KG1 (cell line): ENCODE measurements around the gene UNC5B.

Source experiments
- DNase-seq: peaks from one replicate; lab custom pipeline; 2025; lab: John Stamatoyannopoulos, UW

UNC5B gene

GRCh38 chr10:71344154-71344925 is 132.0 kb downstream of the UNC5B start:
- DNase-seq: no peak

DNA sequence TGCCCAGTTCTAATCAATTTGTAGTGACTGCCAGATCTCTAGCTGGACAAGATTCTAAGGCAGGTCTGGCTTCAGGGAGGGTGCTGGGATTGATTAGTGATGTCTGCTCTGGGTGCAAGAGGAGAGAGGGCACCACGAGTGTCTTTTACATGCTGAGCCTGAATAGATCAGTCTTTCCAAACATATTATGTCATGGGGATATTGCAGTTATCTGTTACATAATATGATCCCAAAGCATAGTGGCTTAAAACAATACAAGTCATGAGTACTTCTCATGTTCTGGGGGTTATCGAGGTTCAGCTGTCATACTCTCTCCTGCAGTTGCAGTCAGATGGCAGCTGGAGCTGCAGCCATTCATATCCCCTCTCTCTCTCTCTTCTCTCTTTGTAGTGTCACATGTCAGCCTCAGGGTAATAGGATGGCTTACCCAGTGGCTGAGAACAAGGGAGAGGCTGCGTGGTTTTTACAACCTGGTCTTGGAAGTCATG is 132.7 kb downstream of the UNC5B start:
- DNase-seq: no peak

DNA sequence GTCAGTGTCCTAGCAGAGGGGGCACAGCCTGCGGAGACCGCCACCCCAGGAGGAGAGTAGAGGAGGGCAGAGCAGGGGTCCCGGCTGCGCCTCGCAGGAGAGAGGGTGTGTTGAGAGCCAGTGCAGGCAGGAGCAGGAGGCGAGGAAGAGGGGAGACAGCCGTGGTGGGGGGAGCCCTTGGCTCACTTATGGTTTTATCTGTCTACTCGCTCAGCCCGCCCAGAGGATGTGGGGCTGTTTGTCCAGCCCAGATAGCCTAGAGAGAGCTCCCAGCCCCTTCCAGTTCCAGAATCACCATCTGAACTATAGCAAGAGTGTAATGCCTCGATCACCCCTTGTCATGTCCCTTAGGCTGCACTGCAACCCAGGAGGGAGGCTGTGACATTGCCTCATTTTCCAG is 133.3 kb downstream of the UNC5B start:
- no peak for DNase-seq

DNA sequence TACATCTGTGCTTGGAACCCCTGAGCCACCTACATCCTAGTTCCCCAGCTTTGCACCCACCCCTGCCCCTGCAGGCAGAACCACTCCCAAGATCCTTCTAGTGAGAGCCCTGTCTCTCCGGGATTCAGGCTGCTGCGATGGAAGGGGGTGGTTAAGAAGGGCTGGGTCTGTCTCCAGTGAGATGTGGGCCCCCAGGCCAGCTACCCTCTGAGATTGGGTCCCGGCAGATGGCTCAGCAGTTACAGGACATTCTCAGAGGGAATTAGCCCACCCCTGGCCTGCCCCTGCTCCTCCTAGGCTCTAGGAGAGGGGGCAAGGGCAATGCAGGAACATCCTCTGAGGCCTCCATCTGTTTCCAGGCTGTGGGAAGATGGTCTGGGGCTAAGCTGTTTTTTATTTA is 134.4 kb downstream of the UNC5B start:
- DNase-seq: no peak

DNA sequence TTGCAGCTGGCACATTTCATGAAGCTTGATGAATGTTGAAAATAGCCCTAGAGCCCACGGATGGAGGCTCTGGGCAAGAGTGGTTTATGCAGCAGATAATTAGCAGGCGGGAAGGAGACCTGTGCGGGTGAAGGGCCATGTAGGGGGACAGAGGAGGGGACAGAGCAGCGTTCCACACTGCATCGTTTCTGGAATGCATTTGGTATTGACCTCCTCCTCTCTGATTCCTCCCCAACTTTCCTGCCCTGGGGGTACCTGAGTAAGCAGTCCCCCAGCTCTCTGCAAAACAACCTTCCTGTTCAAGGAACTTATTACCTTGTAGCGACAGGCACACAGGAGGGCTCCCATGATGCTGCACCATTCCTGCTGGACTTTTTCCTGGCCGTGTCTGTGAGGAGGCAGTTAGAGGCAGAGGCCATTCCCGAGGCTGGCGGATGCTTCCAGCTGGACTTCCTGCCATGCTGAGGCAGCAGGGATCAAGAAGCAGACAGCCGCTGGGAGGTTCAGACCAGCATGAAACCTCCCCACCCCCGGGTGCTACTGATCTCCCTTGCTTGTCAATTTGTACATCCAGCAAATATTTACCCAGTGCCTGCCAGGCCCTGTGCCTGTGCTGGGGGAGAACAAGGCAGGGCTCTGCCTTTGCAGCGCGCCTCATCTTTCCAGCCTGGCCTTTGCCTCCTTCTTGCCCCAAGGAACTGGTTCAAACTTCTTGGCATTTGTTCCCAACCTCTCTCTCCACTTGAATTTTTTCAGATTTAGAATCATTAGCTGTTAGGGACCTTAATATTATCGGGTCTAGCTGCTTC is 135.4 kb downstream of the UNC5B start:
- no peak for DNase-seq

DNA sequence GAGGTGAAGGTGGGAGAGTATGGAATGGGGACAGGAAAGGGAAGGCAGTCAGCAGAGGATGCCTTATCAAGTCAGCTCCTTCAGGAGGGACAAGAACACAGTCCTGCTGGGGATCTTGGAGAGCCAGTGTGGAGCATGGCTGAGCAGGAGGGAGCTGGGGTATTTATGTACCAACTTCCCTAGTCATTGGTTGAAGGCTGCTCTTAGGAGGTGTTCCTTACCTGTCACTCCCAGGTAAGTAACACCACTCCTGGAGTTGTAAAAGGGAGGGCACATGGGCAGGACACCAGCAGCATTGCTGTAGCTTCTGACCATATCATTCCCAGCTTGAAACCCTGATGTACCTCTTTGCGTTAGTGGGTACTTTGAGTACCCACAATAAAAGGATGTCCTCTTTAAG is 136.5 kb downstream of the UNC5B start:
- DNase-seq: no peak

GRCh38 chr10:71349406-71349805 is 137.0 kb downstream of the UNC5B start:
- DNase-seq: no peak

DNA sequence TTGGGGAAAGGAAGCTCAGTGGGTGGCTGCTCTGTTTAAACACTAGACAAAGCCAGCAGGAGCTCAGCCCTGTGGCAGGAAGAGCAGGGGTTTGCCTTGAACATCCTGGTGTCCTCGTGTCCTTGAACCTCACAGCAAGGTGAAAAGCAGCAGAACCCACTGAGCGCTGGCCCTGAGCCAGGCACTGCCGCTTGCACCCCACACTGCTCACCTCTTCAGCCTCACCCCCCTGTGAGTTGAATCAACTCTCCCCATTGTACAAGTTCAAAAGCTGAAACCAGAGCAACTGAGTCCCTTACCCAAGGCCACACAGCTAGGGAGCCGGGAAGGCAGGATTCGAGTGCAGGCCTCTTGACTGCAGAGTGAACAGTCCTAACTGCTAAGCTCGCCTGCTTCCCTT is 138.7 kb downstream of the UNC5B start:
- no peak for DNase-seq

GRCh38 chr10:71351628-71352319 is 139.4 kb downstream of the UNC5B start:
- no peak for DNase-seq
